HG02798 (cell line): ENCODE measurements around the gene WSCD1.

Experiments
- ATAC-seq: cut with Tn5 transposase; IDR thresholded peaks from one replicate; pipeline ENCODE4 v1.9.1; 2021; ENCODE audit warnings: mild to moderate bottlenecking; ENCODE audit not compliant: unreplicated experiment, poor library complexity

The WSCD1 gene

DNA sequence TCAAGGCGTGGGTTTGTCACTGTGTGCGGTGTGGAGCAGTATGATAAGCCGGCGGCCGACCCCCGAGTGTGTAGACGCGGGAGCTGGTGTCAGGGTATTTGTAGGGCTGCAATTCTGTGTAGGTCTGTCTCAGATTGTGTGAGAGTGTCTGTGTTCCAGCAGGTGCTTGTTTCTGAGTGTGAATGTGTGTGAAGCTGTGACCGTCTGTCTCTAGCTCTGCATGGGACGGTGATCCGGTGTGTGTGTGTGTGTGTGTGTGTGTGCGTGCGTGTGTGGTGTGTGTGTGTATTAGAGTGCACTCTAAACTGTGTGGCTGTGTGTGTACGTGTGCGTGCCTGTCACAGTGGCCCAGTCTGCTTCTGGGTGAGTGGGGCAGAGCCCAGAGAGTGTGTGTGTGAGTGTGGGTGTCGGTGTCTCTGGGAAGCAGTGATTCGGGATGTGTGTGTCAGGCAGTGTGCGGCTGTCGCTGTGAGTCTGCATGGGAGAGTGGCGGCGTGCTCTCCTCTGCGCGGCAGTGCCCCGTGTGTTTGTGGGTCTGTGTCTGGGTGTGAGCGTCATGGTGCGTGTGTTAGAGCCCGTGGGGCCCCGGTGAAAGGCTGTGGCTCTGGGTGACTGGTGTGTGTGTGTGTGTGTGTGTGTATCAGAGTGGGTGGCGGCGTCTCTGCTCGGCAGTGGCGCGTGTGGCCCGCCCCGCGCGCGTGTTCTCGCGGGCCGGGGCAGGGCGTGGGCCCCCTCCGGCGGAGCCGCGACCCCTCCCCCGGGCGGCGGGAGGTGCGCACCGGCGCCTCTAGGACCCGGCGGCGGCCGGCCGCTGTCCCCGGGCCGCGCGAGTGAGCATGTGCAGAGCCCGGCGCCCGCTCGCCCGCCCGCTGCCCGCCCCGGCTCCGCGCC is at the start of gene WSCD1:
Gene WSCD1 (plus strand): TSS at position 841 of the 891 bp plus-strand sequence. CDS start 10,280 bp downstream, outside the sequence.
- ATAC-seq, result no peak

DNA sequence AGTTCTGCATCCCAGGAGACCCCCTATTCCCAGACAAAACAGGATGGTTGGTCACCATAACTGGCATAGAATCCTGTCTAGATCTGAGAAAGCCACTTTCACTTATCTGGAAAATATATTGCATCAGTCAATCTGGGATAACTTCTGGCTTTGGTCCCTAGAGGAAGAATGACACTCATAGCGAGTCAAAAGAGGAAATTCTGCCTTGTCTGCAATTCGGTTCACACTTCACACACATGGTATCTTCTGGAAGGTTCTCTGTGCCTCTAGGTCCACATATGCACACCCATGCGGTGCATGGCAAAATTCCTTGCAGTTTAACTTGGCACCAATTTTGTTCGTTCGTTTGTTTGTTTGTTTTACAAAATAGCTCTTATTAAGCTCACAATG is 49.2 kb upstream of the WSCD1 start:
- no peak for ATAC-seq

DNA sequence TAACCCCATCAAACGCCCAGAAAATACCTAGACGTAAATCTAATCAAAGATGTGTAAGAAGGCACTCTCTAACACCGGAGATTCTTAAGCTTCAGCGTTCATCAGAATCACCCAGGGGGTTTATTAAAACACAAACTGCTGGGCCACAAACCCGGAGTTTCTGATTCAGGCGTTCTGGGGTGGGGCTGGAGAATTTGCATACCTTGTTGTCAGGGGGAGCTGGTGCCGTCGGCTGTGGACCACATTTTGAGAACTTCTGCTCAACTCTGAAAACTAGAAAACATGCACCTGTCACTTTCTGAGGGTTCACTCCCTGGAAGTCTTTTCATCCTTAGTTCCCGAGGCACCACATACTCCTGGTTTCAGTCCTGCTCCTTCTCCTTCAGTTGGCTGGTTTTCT is 48.6 kb upstream of the WSCD1 start:
- ATAC-seq, result no peak

DNA sequence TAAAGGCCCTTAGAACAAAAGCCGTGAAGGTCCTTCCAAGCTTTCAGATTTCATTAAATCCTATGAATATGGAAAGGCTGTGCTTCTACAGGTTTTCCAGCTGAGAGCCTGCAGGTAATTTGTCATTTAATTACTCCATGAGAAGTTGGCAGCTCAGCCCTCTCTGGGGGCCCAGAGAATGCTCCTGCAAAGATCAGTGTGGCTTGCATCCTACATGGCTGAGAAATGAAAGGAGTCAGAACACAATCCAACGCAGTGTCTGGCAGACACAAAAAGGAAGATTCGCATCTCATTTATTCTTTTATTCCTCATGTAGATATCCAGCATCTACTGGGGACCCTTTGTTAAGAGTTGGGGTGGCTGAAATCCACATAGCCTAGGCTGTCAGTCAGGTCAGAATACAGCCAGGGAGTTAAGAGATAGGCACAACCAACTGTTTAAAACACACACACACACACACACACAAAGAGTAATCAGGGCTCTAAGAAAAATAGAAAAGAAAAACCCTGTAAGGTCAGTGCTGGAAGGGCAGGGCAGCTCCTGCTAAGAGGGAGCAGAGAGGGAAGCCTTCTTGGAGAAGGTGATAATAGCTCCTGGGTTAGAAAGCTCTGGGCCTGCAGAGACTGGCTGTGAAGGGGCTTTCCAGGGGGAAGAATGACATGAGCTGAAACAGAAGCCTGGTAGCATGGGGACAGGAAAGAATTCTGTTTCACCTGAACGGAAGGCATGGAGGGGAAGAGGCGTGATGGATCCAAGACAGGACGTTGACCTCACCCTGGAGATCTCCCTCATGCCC is 46.9 kb upstream of the WSCD1 start:
- ATAC-seq, result no peak

DNA sequence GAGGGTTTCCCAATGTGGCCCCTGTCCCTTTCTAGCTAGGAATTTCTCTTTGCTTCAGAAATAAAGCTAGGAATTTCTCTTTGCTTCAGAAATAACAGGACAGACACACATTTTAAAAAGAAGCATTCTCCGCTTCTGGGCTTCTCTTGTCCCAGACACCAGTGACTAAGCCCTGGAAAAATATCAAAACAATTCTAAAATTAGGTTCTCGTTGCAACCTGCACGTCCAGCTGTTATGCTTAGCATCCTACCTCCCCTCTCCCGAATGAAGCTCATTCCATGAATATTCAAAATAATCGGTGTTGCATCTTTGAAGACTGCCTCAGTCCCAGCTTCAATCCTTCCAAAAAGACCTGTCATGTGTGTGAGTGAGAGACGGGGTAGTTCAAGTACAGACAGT is 45.6 kb upstream of the WSCD1 start:
- no peak for ATAC-seq

DNA sequence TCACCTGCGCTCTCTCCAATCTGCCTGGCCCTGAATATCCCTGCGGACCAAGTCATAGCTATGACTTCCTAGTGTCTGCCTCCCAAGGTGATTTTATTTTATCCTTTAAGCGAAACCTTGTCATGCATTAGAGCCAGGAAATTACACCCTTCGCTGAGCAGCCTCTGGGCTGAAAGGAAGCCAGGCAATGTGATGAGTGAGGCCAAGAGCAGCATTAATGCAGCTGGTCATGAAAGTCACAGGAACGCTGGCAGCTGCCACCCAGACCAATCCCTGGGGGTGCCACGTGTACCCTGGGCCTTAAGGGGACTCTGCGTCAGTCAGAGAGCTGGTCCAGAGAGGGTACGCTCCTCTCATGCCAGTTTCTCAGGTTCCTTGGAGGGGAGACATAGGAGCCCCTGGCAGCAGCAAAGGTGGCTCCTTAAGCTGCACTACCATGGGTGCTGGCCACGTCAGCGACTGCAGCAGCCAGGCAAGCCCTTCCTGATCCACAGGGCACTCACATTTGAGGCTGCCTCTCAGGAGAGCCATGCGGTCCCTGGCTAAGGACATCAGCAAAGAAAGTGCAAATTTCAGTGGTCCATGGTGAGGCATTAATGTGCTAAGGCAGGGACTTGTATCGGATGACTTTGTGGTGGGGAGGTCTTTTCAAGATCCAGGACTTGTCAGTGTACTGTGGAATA is 42.7 kb upstream of the WSCD1 start:
- no peak for ATAC-seq

DNA sequence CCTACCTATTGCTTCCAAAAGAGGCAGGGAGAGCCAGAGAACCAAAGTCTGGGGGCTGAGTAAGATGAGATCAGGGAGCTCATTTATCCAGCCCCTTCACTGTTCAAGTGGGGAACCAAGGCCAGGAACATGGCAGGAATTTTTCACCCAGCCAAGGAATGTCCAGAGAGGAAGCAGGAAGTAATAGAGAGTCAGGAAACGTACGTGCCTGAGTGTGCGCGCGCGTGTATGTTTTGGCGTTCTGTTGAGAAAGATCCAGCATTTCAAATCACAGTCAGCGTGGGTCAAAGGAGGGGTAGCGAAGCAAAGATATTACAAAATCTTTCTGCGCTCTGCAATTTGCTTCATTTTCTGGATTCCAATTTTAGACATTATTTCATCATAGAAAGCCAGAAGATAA is 41.9 kb upstream of the WSCD1 start:
- no peak for ATAC-seq

DNA sequence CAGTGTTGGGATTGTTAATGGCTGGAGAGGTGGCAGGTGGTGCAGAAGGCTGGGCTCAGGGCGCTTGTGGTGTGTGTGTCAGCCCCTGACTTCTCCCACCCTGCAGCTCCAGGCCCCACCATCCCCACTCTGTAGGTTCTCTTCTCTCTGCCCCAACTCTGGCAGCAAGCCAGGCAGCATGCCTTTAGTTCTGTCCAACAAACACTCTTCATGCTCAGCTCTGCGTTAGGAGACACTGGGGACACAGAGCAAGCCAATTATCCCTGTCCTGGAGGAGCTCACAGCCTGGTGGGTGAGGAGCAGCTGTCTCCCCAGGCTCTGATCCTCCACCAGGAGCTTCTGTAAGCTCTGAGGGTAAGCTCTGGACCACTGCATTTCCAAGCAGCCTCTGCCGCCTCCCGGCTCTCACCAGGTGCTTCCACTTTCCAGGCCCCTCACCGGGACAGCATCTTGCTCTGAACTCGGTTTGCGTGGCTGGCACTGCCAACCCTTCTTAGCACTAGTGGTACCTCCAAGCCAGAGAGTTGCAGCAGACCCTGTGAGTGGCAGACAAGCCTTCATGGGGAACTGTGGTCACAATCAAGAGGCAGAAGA is 34.3 kb upstream of the WSCD1 start:
- ATAC-seq, result no peak

DNA sequence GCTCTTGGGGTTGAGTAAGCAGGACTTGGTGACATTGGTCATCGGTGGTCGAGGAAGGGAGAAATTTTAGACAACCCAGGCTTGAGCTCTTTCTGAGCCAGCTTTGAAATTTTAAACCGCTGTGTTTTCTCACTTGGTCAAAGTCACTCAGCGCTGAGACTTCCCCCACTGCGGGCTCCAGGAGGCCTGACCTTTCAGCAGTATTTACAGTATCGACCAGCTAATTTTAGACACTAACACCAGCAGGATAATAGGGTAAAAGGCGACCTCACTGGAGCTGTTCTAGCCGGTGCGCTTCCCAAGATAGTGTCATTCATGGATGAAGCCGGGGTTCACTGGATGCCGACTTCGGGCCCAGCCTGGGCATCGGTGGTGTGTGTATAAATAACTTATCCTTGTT is 29.7 kb upstream of the WSCD1 start:
- no peak for ATAC-seq

DNA sequence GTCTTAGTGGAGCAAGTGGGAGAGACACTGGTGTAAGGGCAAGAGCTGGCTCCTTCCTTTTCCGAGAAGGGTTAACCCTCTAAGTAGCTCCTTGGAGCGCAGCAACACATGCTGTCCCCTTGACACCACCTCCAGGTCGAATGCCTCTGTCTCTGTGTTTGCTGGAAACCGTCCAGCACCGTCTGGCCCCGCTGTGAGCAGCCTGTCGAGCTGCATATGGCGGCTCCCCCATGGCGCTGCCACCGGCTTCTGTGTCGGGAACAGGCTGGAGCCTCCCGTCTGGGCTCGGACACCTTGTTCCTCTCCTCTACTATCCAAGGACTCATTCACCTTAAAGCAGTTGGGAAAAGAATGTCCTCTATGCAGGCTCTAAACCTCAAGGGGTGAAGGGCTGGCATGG is 28.9 kb upstream of the WSCD1 start:
- ATAC-seq, result no peak

DNA sequence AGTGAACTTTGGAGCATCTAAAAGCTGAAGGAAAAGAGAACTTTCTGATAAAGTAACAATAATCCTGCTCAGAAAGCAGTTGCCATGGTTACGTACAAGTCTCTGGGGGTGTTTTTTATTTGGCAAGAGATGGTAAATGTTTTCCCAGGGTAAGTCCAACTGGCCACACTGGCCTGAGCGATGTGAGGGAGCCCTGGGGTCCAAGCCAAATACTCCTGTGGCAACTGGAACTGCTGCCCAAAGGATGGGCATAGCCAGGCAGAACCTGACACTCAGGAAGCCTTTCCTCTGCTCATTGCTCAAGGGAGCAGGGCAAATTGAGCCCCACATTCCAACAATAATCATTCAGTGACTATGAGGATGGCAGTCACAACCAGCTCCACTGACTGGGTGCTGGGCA is 26.8 kb upstream of the WSCD1 start:
- no peak for ATAC-seq

DNA sequence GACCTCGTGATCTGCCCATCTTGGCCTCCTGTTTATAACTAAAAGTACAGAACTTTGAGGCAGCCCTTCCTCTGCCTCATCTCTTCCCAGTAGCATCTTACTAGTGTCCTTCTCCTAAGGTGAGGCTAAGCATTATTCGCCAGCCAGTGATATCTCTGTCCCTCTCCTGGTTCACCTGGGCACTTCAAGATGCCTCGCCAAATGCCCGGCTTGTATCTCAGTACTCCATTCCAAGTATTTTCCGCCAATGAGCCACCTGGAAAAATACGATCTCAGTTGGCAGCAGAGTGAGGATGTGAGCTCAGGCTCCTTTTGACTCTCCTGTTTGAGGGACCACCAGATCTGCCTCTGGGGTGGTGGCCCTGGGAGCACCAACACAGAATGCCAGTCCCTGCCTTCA is 25.9 kb upstream of the WSCD1 start:
- no peak for ATAC-seq

DNA sequence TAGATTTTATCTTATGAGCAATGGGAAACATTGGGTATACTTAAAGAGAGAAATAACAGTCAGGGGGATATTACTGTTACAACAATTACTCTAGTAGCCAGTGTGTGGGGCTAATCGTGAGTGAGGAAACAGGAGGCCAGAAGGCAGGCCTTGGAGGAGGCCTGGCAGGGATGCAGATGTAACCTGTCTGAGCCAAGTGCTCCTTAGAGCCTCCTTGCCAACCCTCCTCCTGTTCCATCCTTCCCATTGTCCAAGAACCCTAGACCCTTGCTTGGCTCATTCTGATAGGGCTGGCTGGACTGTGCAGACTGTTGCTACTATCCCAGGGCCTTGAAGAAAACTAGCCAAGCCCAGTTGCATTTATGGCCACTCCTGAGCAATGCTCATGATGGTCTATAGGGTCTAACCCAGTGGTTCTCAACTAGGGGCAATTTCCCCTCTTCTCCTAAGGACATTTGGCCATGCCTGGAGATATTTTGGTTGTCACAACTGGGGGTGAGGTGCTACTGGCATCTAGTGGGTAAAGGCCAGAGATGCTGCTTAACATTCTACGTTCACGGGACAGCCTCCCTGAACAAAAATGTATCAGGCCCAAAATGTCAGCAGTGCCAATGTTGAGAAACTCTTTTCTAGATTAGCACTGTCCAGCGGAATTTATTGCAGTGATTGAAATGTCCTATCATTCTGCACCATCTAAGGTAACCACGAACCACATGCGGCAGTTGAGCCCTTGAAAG is 24.4 kb upstream of the WSCD1 start:
- ATAC-seq, result no peak

DNA sequence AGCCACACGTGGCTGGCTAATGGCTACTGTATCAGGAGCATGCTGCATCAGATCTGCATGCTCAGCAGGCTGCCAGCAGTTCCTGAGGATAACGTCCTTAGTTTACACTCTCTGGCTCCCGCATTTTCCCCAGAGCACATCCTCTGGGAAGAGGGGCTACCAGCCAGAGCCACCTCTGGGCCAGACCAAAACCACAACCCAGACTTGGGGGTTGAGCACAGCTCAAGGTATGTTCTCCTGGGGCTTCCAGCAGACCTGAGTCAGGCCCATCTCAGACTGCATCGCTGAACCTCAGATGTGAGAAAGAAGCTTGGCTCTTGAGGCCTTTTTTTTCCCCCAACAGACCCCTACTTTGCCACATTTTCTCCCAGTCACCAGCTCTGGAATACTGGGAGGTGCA is 23.7 kb upstream of the WSCD1 start:
- ATAC-seq, result no peak

DNA sequence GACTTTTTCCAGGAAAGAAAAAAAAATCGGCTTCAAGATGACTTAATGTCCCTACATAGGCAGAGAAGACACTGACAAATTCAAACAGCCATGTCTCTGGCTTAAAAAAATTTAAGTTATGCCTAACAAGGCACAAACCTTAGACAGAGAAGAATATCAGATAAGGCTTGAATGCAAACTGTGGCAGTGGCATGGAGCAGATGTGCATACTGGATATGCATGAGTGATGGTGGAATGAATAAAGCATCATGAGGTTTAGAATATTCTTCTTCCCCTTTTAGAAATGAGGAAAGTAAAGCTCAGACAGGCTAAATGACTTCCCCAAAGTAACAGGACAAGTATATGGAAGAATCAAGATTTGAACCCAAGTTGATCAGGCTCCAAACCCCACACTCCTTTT is 23.2 kb upstream of the WSCD1 start:
- no peak for ATAC-seq

DNA sequence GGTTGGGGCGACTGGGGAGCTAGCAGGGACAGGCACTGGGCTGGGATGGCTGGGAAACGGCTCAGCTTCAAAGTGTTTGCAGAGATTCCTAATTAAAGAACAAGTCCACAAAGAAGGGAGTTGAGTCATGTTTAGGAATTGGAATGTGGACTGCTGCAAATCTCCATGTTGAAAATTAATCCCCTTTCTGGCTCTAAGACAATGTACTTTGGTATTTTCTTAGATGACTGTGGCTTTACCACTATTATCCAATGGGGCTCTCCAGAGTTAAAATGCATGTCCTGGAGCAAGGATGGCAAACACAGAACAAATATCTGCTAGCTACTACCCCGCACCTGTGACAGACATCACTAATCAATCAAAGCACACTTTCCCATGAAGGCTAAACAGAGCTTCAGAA is 22.2 kb upstream of the WSCD1 start:
- ATAC-seq, result no peak

DNA sequence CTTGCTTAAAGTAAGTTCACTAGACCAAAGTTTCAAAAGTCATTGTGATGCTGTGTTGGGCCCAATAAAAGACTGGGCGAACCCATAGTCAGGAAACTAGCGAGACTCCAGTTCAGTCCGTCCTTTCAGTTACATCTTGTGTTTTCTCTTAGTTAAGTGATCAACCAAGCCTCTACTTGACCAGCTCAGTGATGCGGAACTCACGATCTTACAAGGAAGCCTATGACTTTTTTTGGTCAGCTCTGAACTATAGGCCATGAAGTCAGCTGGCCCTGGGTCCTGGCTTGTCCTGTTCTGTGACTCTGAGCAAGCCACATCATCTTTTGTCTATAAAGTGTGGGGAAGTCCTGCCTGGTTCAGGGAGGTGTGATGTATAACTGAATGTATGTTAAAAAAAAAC is 21.7 kb upstream of the WSCD1 start:
- no peak for ATAC-seq

DNA sequence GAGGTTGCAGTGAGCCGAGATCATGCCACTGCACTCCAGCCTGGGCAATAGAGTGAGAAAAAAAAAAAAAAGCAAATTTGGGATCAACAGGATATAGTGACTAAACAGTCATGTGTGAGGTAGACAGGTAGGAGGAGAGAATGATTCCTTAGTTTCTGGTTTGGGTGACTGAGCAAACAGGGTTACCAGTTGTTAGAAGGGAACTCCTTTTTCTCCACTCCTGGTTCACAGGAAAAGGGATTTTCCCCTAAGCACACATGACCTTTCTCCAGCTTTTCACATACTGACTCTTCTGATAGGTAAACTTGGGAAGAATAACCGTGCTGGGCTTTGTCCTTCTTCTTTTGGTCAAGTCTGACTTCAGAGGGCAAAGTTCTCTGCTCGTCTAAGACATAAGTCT is 17.3 kb upstream of the WSCD1 start:
- ATAC-seq, result no peak

DNA sequence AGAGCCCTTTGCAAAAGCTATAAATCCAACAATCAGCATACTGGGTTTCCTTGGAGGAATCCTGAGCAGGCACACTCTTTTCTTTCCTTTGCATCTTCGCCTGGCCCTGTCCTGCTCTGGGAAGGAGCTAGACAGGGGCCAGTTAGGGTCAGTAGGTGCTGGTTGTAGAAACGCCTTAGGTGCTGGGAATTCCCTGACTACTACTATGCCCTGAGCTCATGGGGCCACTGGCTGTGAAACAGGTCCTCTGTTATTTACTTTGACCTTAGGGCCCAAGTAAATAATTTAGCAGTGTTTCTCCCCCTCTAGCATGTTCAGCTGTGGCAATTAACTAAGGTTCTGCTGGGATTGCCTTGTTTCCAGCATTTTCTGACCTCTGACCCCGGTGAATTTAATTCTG is 15.8 kb upstream of the WSCD1 start:
- ATAC-seq, result no peak

DNA sequence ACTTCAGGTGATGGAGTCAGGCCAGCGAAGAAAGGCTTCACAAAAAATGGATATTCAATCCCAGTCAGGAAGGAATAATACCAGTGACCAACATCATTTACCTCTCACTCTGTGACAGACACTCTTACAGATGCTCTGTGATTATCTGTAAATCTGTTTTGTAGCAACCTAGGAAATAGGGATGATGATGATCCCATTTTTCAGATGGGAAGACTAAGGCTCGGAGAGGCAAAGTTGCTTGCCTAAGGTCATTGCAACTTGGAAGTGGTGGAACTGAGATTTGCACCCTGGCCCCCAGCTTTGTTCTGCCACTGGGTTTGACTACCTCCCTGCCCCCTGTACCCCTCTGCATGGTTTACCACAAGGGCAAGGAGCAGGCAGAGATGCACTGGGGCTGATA is 14.1 kb upstream of the WSCD1 start:
- no peak for ATAC-seq
